MM.1S (cell line): ENCODE data around the gene CAPN15.

ENCODE experiments used
- DNase-seq: peaks from one replicate; pipeline ENCODE4 v3.0.0-alpha.2; 2015
- H2AFZ ChIP-seq: fragments of 300-600 bp; sonication (generic); 2 replicates; pipeline ENCODE4 v1.6.0; 2016; ENCODE audit warnings: antibody characterized with exemption, low read length
- H3F3A ChIP-seq: fragments of 300-600 bp; sonication (generic); 2 replicates; pipeline ENCODE4 v1.6.1; 2016; ENCODE audit warnings: mild to moderate bottlenecking, antibody characterized with exemption, low read length, moderate library complexity, mixed read lengths; ENCODE audit not compliant: insufficient read depth
- H3K27ac ChIP-seq: fragments of 300-600 bp; sonication (generic); 2 replicates; pipeline ENCODE4 v1.5.1; 2016; ENCODE audit warnings: mild to moderate bottlenecking, low read length
- H3K27me3 ChIP-seq: fragments of 300-600 bp; sonication (generic); replicated peaks from 2 replicates; pipeline ENCODE4 v1.6.0; 2016; ENCODE audit warnings: low read length; ENCODE audit not compliant: insufficient read depth
- H3K36me3 ChIP-seq: fragments of 300-600 bp; sonication (generic); replicated peaks from 2 replicates; pipeline ENCODE4 v1.6.1; 2016; ENCODE audit warnings: mild to moderate bottlenecking, low read length, mixed read lengths; ENCODE audit not compliant: insufficient read depth
- H3K4me1 ChIP-seq: fragments of 300-600 bp; sonication (generic); 2 replicates; pipeline ENCODE4 v1.6.1; 2016; ENCODE audit warnings: low read length, mixed read lengths
- H3K4me2 ChIP-seq: fragments of 300-600 bp; sonication (generic); 2 replicates; pipeline ENCODE4 v1.6.0; 2016; ENCODE audit warnings: low read depth, low read length
- H3K4me3 ChIP-seq: fragments of 300-600 bp; sonication (generic); 2 replicates; pipeline ENCODE4 v1.5.1; 2016; ENCODE audit warnings: low read length, mixed read lengths
- H3K79me2 ChIP-seq: fragments of 300-600 bp; sonication (generic); 2 replicates; pipeline ENCODE4 v1.6.1; 2016; ENCODE audit warnings: mixed run types, low read length, mixed read lengths
- H3K9ac ChIP-seq: fragments of 300-600 bp; sonication (generic); 2 replicates; pipeline ENCODE4 v1.6.1; 2016; ENCODE audit warnings: low read length, mixed read lengths
- H3K9me2 ChIP-seq: fragments of 300-600 bp; sonication (generic); replicated peaks from 2 replicates; pipeline ENCODE4 v1.6.1; 2016; ENCODE audit warnings: mild to moderate bottlenecking, low read length, mixed read lengths; ENCODE audit not compliant: insufficient read depth
- H3K9me3 ChIP-seq: fragments of 300-600 bp; sonication (generic); replicated peaks from 2 replicates; pipeline ENCODE4 v1.6.1; 2016; ENCODE audit warnings: mild to moderate bottlenecking, low read length, mixed read lengths; ENCODE audit not compliant: insufficient read depth
- H4K20me1 ChIP-seq: fragments of 300-600 bp; sonication (generic); 2 replicates; pipeline ENCODE4 v1.6.1; 2016; ENCODE audit warnings: mild to moderate bottlenecking, low read length, moderate library complexity, mixed read lengths; ENCODE audit not compliant: insufficient read depth
- CTCF ChIP-seq: fragments of 300-600 bp; sonication (generic); IDR thresholded peaks from 2 replicates; pipeline ENCODE4 v1.5.1; 2016; ENCODE audit warnings: antibody characterized with exemption, low read length, mixed read lengths
- EZH2 ChIP-seq: fragments of 300-600 bp; sonication (generic); optimal IDR thresholded peaks from 2 replicates; pipeline ENCODE3; 2017; ENCODE audit warnings: low read depth, mild to moderate bottlenecking, antibody characterized with exemption, low read length, mixed read lengths
- EZH2phosphoT487 ChIP-seq: fragments of 300-600 bp; sonication (generic); IDR thresholded peaks from 2 replicates; pipeline ENCODE4 v1.6.1; 2018; ENCODE audit warnings: antibody characterized with exemption, low read length

CAPN15 gene

GRCh38 chr16:523097-523741, 4.3 kb upstream of the CAPN15 start:
- H3K4me2 ChIP-seq, result no peak overlapping the region
- no peak overlapping the region for H3K4me3 ChIP-seq
- H3K79me2 ChIP-seq, result peaks cover 24% of the 10 kb centered on the region
- no peak for TF ChIP-seq EZH2
- no peak for TF ChIP-seq EZH2phosphoT487
- TF ChIP-seq CTCF, result no peak
- H4K20me1 ChIP-seq, result no peaks in the 10 kb centered on the region
- H3K27me3 ChIP-seq, result no peaks in the 10 kb centered on the region
- DNase-seq, result no peak
- H2AFZ ChIP-seq, result no peak overlapping the region
- no peaks in the 10 kb centered on the region for H3K36me3 ChIP-seq
- no peaks in the 10 kb centered on the region for H3F3A ChIP-seq
- no peaks in the 10 kb centered on the region for H3K9me3 ChIP-seq
- no peak overlapping the region for H3K9ac ChIP-seq
- H3K27ac ChIP-seq, result no peak overlapping the region
- H3K4me1 ChIP-seq, result peaks cover 5% of the 10 kb centered on the region; the same call in 1 of the 2 replicates
- no peaks in the 10 kb centered on the region for H3K9me2 ChIP-seq

DNA sequence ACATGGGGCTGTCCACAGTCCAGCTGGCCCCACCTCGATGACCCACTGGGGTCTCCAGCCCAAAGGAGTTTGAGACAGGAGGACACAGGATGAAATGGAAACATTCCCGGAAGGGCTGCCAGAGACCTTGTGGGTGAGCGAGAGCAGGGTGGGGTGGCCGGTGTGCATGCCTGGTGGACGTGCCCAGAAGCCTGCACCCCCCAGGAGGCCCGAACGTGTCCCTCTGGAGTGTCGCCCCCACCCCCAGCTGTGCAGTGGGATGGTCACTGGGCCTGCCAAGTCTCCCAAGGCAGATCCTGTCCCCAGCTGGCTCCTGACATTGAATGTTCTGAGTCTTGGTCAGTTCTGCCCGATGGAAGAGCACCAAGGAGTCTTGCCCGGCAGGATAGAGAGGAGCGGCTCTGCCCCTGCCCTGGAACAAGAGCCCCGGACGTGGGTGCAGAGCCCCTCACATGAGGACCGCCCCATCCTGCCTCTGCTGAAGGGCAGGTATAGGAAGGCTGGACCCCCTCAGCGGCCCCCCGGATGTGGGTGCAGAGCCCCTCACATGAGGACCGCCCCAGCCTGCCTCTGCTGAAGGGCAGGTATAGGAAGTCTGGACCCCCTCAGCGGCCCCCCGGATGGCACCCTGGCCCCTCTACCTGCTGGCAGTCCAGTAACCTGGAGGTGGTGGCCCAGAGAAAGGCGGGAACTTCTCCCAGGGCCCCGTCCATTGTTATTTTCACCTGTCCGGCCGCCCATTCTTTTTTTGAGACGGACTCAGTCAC, 3.1 kb upstream of the CAPN15 start:
- peaks cover 4% of the 10 kb centered on the region; the same call in 1 of the 2 replicates for H4K20me1 ChIP-seq
- H3K9ac ChIP-seq, result no peak overlapping the region
- peaks cover 37% of the 10 kb centered on the region for H3K79me2 ChIP-seq
- H3K9me3 ChIP-seq, result no peaks in the 10 kb centered on the region
- no peak overlapping the region for H3K4me2 ChIP-seq
- H3K4me1 ChIP-seq, result peaks cover 5% of the 10 kb centered on the region; the same call in 1 of the 2 replicates
- no peaks in the 10 kb centered on the region for H3K36me3 ChIP-seq
- DNase-seq, result no peak
- H2AFZ ChIP-seq, result no peak overlapping the region
- no peak for TF ChIP-seq EZH2
- TF ChIP-seq EZH2phosphoT487, result no peak
- no peak for TF ChIP-seq CTCF
- H3F3A ChIP-seq, result no peaks in the 10 kb centered on the region
- no peak overlapping the region for H3K27ac ChIP-seq
- H3K4me3 ChIP-seq, result no peak overlapping the region
- H3K27me3 ChIP-seq, result no peaks in the 10 kb centered on the region
- H3K9me2 ChIP-seq, result no peaks in the 10 kb centered on the region

GRCh38 chr16:525123-525519, 2.4 kb upstream of the CAPN15 start:
- no peak overlapping the region for H3K4me3 ChIP-seq
- peaks cover 43% of the 10 kb centered on the region for H3K79me2 ChIP-seq
- no peaks in the 10 kb centered on the region for H3K27me3 ChIP-seq
- no peak overlapping the region for H3K4me2 ChIP-seq
- no peak overlapping the region for H3K9ac ChIP-seq
- TF ChIP-seq EZH2, result no peak
- H3K9me2 ChIP-seq, result no peaks in the 10 kb centered on the region
- H3K27ac ChIP-seq, result no peak overlapping the region
- no peak for DNase-seq
- H3F3A ChIP-seq, result no peaks in the 10 kb centered on the region
- peaks cover 5% of the 10 kb centered on the region; the same call in 1 of the 2 replicates for H3K4me1 ChIP-seq
- peaks cover 6% of the 10 kb centered on the region; the same call in 1 of the 2 replicates for H4K20me1 ChIP-seq
- no peaks in the 10 kb centered on the region for H3K36me3 ChIP-seq
- no peaks in the 10 kb centered on the region for H3K9me3 ChIP-seq
- H2AFZ ChIP-seq, result no peak overlapping the region
